Measurements from ENCODE around the gene SPOCK1.

The SPOCK1 gene

GRCh38 chr5:137332296-137332695 lies 166.8 kb downstream of the SPOCK1 start:
- Histone ChIP-seq H3K27ac (ENCODE audit: insufficient read depth, low read length, poor library complexity, severe bottlenecking) (no peak overlapping the region), H3K4me3 (ENCODE audit: insufficient read depth, low read depth, low read length, poor library complexity, severe bottlenecking) (no peak overlapping the region)

GRCh38 chr5:137329586-137330296 lies 169.4 kb downstream of the SPOCK1 start:
- Histone ChIP-seq H3K27ac (ENCODE audit: insufficient read depth, low read length, poor library complexity, severe bottlenecking) (no peak overlapping the region), H3K36me3 (ENCODE audit: control insufficient read depth, insufficient read depth, low read length) (no peaks in the 10 kb centered on the region), H3K27me3 (replicated peaks; ENCODE audit: control insufficient read depth, insufficient read depth, low read length, poor library complexity, severe bottlenecking) (no peaks in the 10 kb centered on the region), H3K9me3 (ENCODE audit: control insufficient read depth, low read length) (no peaks in the 10 kb centered on the region), H3K4me3 (ENCODE audit: insufficient read depth, low read depth, low read length, poor library complexity, severe bottlenecking) (no peak overlapping the region), H3K4me1 (ENCODE audit: control insufficient read depth, insufficient read depth, low read length, poor library complexity, severe bottlenecking) (no peaks in the 10 kb centered on the region)
- no peak for DNase-seq

More at GRCh38 chr5:137332296-137332695, 166.8 kb downstream of the SPOCK1 start:
- no peak for DNase-seq
- H3K4me1 ChIP-seq (ENCODE audit: control insufficient read depth, insufficient read depth, low read length, poor library complexity, severe bottlenecking): no peaks in the 10 kb centered on the region
- no peaks in the 10 kb centered on the region for H3K36me3 ChIP-seq (ENCODE audit: control insufficient read depth, insufficient read depth, low read length)
- H3K9me3 ChIP-seq (ENCODE audit: control insufficient read depth, low read length): no peaks in the 10 kb centered on the region
- no peaks in the 10 kb centered on the region for H3K27me3 ChIP-seq (replicated peaks; ENCODE audit: control insufficient read depth, insufficient read depth, low read length, poor library complexity, severe bottlenecking)

GRCh38 chr5:137328991-137329390 lies 170.1 kb downstream of the SPOCK1 start:
- H3K4me3 ChIP-seq (ENCODE audit: insufficient read depth, low read depth, low read length, poor library complexity, severe bottlenecking): no peak overlapping the region
- H3K36me3 ChIP-seq (ENCODE audit: control insufficient read depth, insufficient read depth, low read length): no peaks in the 10 kb centered on the region
- H3K9me3 ChIP-seq (ENCODE audit: control insufficient read depth, low read length): no peaks in the 10 kb centered on the region
- H3K4me1 ChIP-seq (ENCODE audit: control insufficient read depth, insufficient read depth, low read length, poor library complexity, severe bottlenecking): no peaks in the 10 kb centered on the region
- no peak overlapping the region for H3K27ac ChIP-seq (ENCODE audit: insufficient read depth, low read length, poor library complexity, severe bottlenecking)
- no peak for DNase-seq
- H3K27me3 ChIP-seq (replicated peaks; ENCODE audit: control insufficient read depth, insufficient read depth, low read length, poor library complexity, severe bottlenecking): no peaks in the 10 kb centered on the region

GRCh38 chr5:137328463-137328862 lies 170.7 kb downstream of the SPOCK1 start:
- no peak overlapping the region for H3K27ac ChIP-seq (ENCODE audit: insufficient read depth, low read length, poor library complexity, severe bottlenecking)
- H3K27me3 ChIP-seq (replicated peaks; ENCODE audit: control insufficient read depth, insufficient read depth, low read length, poor library complexity, severe bottlenecking): no peaks in the 10 kb centered on the region
- DNase-seq: no peak
- no peaks in the 10 kb centered on the region for H3K9me3 ChIP-seq (ENCODE audit: control insufficient read depth, low read length)
- H3K36me3 ChIP-seq (ENCODE audit: control insufficient read depth, insufficient read depth, low read length): no peaks in the 10 kb centered on the region
- no peaks in the 10 kb centered on the region for H3K4me1 ChIP-seq (ENCODE audit: control insufficient read depth, insufficient read depth, low read length, poor library complexity, severe bottlenecking)
- H3K4me3 ChIP-seq (ENCODE audit: insufficient read depth, low read depth, low read length, poor library complexity, severe bottlenecking): no peak overlapping the region

GRCh38 chr5:137325721-137326120 lies 173.4 kb downstream of the SPOCK1 start:
- Histone ChIP-seq H3K36me3 (ENCODE audit: control insufficient read depth, insufficient read depth, low read length) (no peaks in the 10 kb centered on the region), H3K9me3 (ENCODE audit: control insufficient read depth, low read length) (no peaks in the 10 kb centered on the region), H3K27ac (ENCODE audit: insufficient read depth, low read length, poor library complexity, severe bottlenecking) (no peak overlapping the region), H3K4me3 (ENCODE audit: insufficient read depth, low read depth, low read length, poor library complexity, severe bottlenecking) (no peak overlapping the region), H3K27me3 (replicated peaks; ENCODE audit: control insufficient read depth, insufficient read depth, low read length, poor library complexity, severe bottlenecking) (no peaks in the 10 kb centered on the region), H3K4me1 (ENCODE audit: control insufficient read depth, insufficient read depth, low read length, poor library complexity, severe bottlenecking) (no peaks in the 10 kb centered on the region)
- no peak for DNase-seq

- Histone ChIP-seq H3K4me1 (ENCODE audit: control insufficient read depth, insufficient read depth, low read length, poor library complexity, severe bottlenecking) (no peaks in the 10 kb centered on the region), H3K36me3 (ENCODE audit: control insufficient read depth, insufficient read depth, low read length) (no peaks in the 10 kb centered on the region), H3K9me3 (ENCODE audit: control insufficient read depth, low read length) (no peaks in the 10 kb centered on the region), H3K27me3 (replicated peaks; ENCODE audit: control insufficient read depth, insufficient read depth, low read length, poor library complexity, severe bottlenecking) (no peaks in the 10 kb centered on the region), H3K4me3 (ENCODE audit: insufficient read depth, low read depth, low read length, poor library complexity, severe bottlenecking) (no peak overlapping the region), H3K27ac (ENCODE audit: insufficient read depth, low read length, poor library complexity, severe bottlenecking) (no peak overlapping the region)
- DNase-seq: no peak
Measured at GRCh38 chr5:137320056-137321045, 178.8 kb downstream of the SPOCK1 start.

GRCh38 chr5:137318027-137318426 lies 181.1 kb downstream of the SPOCK1 start:
- Histone ChIP-seq H3K4me1 (ENCODE audit: control insufficient read depth, insufficient read depth, low read length, poor library complexity, severe bottlenecking) (no peaks in the 10 kb centered on the region), H3K27ac (ENCODE audit: insufficient read depth, low read length, poor library complexity, severe bottlenecking) (no peak overlapping the region), H3K36me3 (ENCODE audit: control insufficient read depth, insufficient read depth, low read length) (no peaks in the 10 kb centered on the region), H3K9me3 (ENCODE audit: control insufficient read depth, low read length) (no peaks in the 10 kb centered on the region), H3K4me3 (ENCODE audit: insufficient read depth, low read depth, low read length, poor library complexity, severe bottlenecking) (no peak overlapping the region), H3K27me3 (replicated peaks; ENCODE audit: control insufficient read depth, insufficient read depth, low read length, poor library complexity, severe bottlenecking) (no peaks in the 10 kb centered on the region)
- no peak for DNase-seq

GRCh38 chr5:137316346-137316736 lies 182.8 kb downstream of the SPOCK1 start:
- H3K4me1 ChIP-seq (ENCODE audit: control insufficient read depth, insufficient read depth, low read length, poor library complexity, severe bottlenecking): no peaks in the 10 kb centered on the region
- H3K36me3 ChIP-seq (ENCODE audit: control insufficient read depth, insufficient read depth, low read length): no peaks in the 10 kb centered on the region
- H3K9me3 ChIP-seq (ENCODE audit: control insufficient read depth, low read length): no peaks in the 10 kb centered on the region
- no peak overlapping the region for H3K27ac ChIP-seq (ENCODE audit: insufficient read depth, low read length, poor library complexity, severe bottlenecking)
- no peak overlapping the region for H3K4me3 ChIP-seq (ENCODE audit: insufficient read depth, low read depth, low read length, poor library complexity, severe bottlenecking)
- H3K27me3 ChIP-seq (replicated peaks; ENCODE audit: control insufficient read depth, insufficient read depth, low read length, poor library complexity, severe bottlenecking): no peaks in the 10 kb centered on the region
- DNase-seq: no peak

GRCh38 chr5:137315534-137316345 lies 183.4 kb downstream of the SPOCK1 start:
- no peak for DNase-seq
- H3K36me3 ChIP-seq (ENCODE audit: control insufficient read depth, insufficient read depth, low read length): no peaks in the 10 kb centered on the region
- no peak overlapping the region for H3K4me3 ChIP-seq (ENCODE audit: insufficient read depth, low read depth, low read length, poor library complexity, severe bottlenecking)
- H3K27ac ChIP-seq (ENCODE audit: insufficient read depth, low read length, poor library complexity, severe bottlenecking): no peak overlapping the region
- no peaks in the 10 kb centered on the region for H3K4me1 ChIP-seq (ENCODE audit: control insufficient read depth, insufficient read depth, low read length, poor library complexity, severe bottlenecking)
- H3K27me3 ChIP-seq (replicated peaks; ENCODE audit: control insufficient read depth, insufficient read depth, low read length, poor library complexity, severe bottlenecking): no peaks in the 10 kb centered on the region
- no peaks in the 10 kb centered on the region for H3K9me3 ChIP-seq (ENCODE audit: control insufficient read depth, low read length)
